ENCODE results near the gene GYG1. TPM values are rescaled to one million over a fixed set of nuclear protein-coding genes. Genes with fewer than 3 reads are reported as not detected.
A peak's percentile ranks its signal among the peaks of the same experiment; 100 is the strongest.

Gene GYG1
- total and polyA plus RNA-seq, 4 donors = 27.1 to 54.3 (median 51.2) TPM

DNA sequence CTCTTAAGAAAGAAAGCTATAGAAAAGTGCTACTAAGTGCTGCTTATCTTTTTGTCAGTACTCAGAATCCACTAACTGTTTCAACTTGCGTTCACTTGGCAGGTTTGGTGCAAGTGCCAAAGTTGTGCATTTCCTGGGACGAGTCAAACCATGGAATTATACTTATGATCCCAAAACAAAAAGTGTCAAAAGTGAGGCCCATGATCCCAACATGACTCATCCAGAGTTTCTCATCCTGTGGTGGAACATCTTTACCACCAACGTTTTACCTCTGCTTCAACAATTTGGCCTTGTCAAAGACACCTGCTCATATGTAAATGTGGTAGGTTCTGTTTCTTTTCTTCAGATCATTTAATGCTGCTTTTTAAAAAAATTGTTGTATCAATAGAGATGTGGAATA, 32.6 kb downstream of the GYG1 start:
- 89% methylated on average over 2 of the region's 3 CpGs for WGBS (ENCODE audit: insufficient coverage)
- Histone ChIP-seq H3K27ac (ENCODE audit: low read depth, low read length) (no peak overlapping the region), H3K4me1 (ENCODE audit: control insufficient read depth, insufficient read depth, low read length) (peaks cover 6% of the 10 kb centered on the region), H3K9me3 (ENCODE audit: control insufficient read depth, insufficient read depth, low read length) (peaks cover 5% of the 10 kb centered on the region), H3K4me3 (ENCODE audit: low read depth, low read length) (no peak overlapping the region), H3K27me3 (ENCODE audit: control insufficient read depth, insufficient read depth, low read length) (no peaks in the 10 kb centered on the region), H3K36me3 (ENCODE audit: control insufficient read depth, insufficient read depth, low read length) (peaks cover 11% of the 10 kb centered on the region)
- DNase-seq (ENCODE audit: low read depth in 4 of 6, low spot score in 6 of 6) = no peak

DNA sequence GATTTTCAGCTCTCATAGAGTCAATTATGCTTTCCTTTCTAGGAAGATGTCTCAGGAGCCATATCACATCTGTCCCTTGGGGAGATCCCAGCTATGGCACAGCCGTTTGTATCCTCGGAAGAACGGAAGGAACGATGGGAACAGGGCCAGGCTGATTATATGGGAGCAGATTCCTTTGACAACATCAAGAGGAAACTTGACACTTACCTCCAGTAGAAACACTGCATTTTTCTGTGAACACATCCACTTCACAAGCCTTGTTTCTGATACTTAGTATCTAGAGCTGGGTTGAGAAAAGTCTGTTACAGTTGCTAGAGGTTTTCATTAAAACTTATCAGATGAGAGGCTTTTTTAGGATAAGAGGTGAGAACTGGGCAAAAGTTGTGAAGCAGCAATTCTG, 35.4 kb downstream of the GYG1 start:
- Histone ChIP-seq H3K27ac (ENCODE audit: low read depth, low read length) (no peak overlapping the region), H3K27me3 (ENCODE audit: control insufficient read depth, insufficient read depth, low read length) (no peaks in the 10 kb centered on the region), H3K4me1 (ENCODE audit: control insufficient read depth, insufficient read depth, low read length) (no peaks in the 10 kb centered on the region), H3K4me3 (ENCODE audit: low read depth, low read length) (no peak overlapping the region), H3K9me3 (ENCODE audit: control insufficient read depth, insufficient read depth, low read length) (peaks cover 5% of the 10 kb centered on the region), H3K36me3 (ENCODE audit: control insufficient read depth, insufficient read depth, low read length) (peaks cover 11% of the 10 kb centered on the region)
- 30% methylated on average over 2 of the region's 4 CpGs for WGBS (ENCODE audit: insufficient coverage)
- DNase-seq (ENCODE audit: low read depth in 4 of 6, low spot score in 6 of 6) = no peak

DNA sequence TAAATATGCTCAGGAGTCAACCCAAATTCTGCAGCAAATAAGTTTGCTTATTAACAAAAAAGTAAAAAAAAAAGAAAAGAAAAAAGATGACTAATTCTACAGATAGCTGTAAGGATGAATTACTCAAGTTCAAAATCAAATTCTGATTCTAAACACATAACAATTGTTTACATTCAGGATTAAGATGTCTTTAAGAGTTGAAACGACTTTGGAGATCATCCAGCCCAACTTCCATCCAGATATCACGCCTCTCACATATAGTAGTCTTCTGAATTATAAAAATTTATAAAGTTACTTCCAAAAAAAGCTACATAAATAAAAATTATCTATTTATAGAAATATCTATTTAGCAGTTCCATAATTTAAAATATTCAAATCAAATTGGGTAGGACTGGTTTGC, 39.8 kb downstream of the GYG1 start:
- WGBS (ENCODE audit: insufficient coverage) = no CpG with 5 or more reads among the region's 2 CpGs
- Histone ChIP-seq H3K27ac (ENCODE audit: low read depth, low read length) (no peak overlapping the region), H3K36me3 (ENCODE audit: control insufficient read depth, insufficient read depth, low read length) (peaks cover 16% of the 10 kb centered on the region), H3K9me3 (ENCODE audit: control insufficient read depth, insufficient read depth, low read length) (no peaks in the 10 kb centered on the region), H3K27me3 (ENCODE audit: control insufficient read depth, insufficient read depth, low read length) (no peaks in the 10 kb centered on the region), H3K4me3 (ENCODE audit: low read depth, low read length) (no peak overlapping the region), H3K4me1 (ENCODE audit: control insufficient read depth, insufficient read depth, low read length) (no peaks in the 10 kb centered on the region)
- no peak for DNase-seq (ENCODE audit: low read depth in 4 of 6, low spot score in 6 of 6)

DNA sequence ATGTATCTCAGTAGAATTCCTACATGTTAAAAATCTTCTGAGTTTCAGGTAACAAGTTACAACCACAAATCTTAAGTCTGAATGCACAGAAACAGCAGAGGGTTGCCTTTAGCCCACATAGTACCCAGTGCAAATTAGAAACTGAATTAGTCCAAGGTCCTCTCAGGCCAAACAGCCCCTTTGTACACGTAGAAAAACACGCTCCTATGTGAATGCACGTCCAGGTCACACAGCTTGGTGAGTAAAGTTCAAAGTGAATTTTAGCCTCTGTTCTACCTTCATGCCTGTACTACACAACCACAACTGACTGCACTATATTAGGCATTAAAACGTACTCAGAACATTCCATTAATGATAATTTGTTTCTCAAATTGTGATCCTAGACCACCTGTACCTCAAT, 46.3 kb downstream of the GYG1 start:
- no peak for DNase-seq (ENCODE audit: low read depth in 4 of 6, low spot score in 6 of 6)
- H3K27me3 ChIP-seq (ENCODE audit: control insufficient read depth, insufficient read depth, low read length) = no peaks in the 10 kb centered on the region
- peaks cover 18% of the 10 kb centered on the region for H3K36me3 ChIP-seq (ENCODE audit: control insufficient read depth, insufficient read depth, low read length)
- H3K4me3 ChIP-seq (ENCODE audit: low read depth, low read length) = no peak overlapping the region
- no peaks in the 10 kb centered on the region for H3K4me1 ChIP-seq (ENCODE audit: control insufficient read depth, insufficient read depth, low read length)
- H3K27ac ChIP-seq (ENCODE audit: low read depth, low read length) = no peak overlapping the region
- H3K9me3 ChIP-seq (ENCODE audit: control insufficient read depth, insufficient read depth, low read length) = no peaks in the 10 kb centered on the region
- WGBS (ENCODE audit: insufficient coverage) = 93% methylated on average over 3 of the region's 4 CpGs

DNA sequence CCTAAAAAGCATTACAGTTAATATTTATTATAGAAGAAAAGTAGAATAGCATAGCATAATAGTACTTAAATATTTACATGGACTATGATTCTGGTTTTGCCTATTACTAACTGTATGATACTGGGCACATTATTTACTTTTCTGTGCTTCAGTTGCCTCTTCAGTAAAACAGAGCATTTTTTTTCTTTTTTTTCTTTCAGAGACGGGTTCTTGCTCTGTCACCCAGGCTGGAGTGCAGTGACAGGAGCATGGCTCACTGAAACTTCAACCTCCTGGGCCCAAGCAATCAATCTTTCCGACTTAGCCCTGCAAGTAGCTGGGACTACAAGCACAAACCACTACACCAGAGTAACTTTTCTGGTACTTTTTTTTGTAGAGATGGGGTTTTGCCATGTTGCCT, 47.0 kb downstream of the GYG1 start:
- peaks cover 16% of the 10 kb centered on the region for H3K36me3 ChIP-seq (ENCODE audit: control insufficient read depth, insufficient read depth, low read length)
- H3K4me3 ChIP-seq (ENCODE audit: low read depth, low read length) = no peak overlapping the region
- no peaks in the 10 kb centered on the region for H3K27me3 ChIP-seq (ENCODE audit: control insufficient read depth, insufficient read depth, low read length)
- 60% methylated on average over 1 of the region's 2 CpGs for WGBS (ENCODE audit: insufficient coverage)
- peak in 1 of 6 donors; percentile 2 for DNase-seq (ENCODE audit: low read depth in 4 of 6, low spot score in 6 of 6)
- H3K9me3 ChIP-seq (ENCODE audit: control insufficient read depth, insufficient read depth, low read length) = no peaks in the 10 kb centered on the region
- no peaks in the 10 kb centered on the region for H3K4me1 ChIP-seq (ENCODE audit: control insufficient read depth, insufficient read depth, low read length)
- no peak overlapping the region for H3K27ac ChIP-seq (ENCODE audit: low read depth, low read length)

DNA sequence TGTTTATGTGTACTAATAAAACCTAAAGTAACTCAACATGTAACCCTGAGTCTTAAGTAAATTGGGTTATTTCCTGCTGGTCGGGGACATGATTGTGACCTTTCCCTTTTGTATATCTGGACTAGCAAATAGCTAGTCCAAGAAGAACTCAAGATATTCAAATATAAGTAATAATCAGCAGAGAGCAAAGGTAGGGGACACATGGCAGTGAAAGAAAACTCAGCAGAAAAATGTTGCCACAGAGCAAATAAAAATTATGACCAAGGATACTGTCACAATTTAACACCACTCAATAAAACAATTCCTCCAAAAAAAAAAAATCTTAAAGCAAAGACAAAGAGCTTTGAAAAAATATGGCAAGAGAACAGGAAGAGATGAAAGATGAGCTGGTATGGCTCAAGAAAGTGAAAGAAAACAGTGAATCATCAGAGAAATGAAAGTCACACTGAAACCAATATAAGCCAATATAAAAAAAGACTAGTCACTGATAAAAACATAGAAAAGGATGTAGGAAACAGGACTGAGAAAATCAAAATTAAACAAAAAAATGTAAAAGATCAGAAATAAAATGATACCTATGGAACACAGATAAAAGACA, 51.5 kb downstream of the GYG1 start:
- no peaks in the 10 kb centered on the region for H3K27me3 ChIP-seq (ENCODE audit: control insufficient read depth, insufficient read depth, low read length)
- H3K4me3 ChIP-seq (ENCODE audit: low read depth, low read length) = no peak overlapping the region
- no peak for DNase-seq (ENCODE audit: low read depth in 4 of 6, low spot score in 6 of 6)
- no peaks in the 10 kb centered on the region for H3K9me3 ChIP-seq (ENCODE audit: control insufficient read depth, insufficient read depth, low read length)
- H3K36me3 ChIP-seq (ENCODE audit: control insufficient read depth, insufficient read depth, low read length) = peaks cover 5% of the 10 kb centered on the region
- no peaks in the 10 kb centered on the region for H3K4me1 ChIP-seq (ENCODE audit: control insufficient read depth, insufficient read depth, low read length)
- no peak overlapping the region for H3K27ac ChIP-seq (ENCODE audit: low read depth, low read length)
- no CpG with 5 or more reads among the region's 1 CpG for WGBS (ENCODE audit: insufficient coverage)

DNA sequence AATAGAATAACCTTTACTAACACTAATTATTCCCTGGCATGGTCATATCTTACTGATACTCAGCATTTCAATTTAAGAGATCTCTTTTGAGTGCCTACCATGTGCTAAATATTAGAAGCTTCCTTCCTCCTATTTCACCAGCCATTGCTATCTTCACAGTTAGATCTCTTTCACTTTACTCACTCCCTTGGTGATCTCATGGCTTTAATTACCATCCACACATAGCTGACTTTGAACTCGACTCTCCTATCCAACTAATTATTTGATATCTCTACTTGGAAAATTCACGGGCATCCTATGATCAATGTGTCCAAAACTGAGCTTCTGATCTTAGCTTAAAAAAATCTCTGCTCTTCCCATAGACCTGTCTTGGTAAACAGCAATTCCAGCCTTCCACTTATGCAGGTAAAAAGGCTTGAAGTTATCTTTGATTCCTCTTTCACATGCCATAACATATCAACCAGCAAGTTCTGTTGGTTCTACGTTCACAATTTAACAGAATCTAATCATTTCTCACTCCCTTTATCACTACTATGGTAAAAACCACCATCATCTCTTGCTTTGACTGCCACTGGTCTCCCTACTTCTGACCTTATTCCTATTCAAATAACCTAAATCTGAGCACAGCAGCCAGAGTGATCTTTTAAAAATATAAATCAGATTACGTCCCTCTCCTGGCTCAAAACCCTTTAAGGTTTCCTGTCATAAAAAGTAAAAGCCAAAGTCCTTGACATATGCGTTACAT, 53.2 kb downstream of the GYG1 start:
- H3K27me3 ChIP-seq (ENCODE audit: control insufficient read depth, insufficient read depth, low read length) = no peaks in the 10 kb centered on the region
- no peak overlapping the region for H3K27ac ChIP-seq (ENCODE audit: low read depth, low read length)
- no peak overlapping the region for H3K4me3 ChIP-seq (ENCODE audit: low read depth, low read length)
- H3K36me3 ChIP-seq (ENCODE audit: control insufficient read depth, insufficient read depth, low read length) = no peaks in the 10 kb centered on the region
- no peaks in the 10 kb centered on the region for H3K4me1 ChIP-seq (ENCODE audit: control insufficient read depth, insufficient read depth, low read length)
- DNase-seq (ENCODE audit: low read depth in 4 of 6, low spot score in 6 of 6) = no peak
- H3K9me3 ChIP-seq (ENCODE audit: control insufficient read depth, insufficient read depth, low read length) = no peaks in the 10 kb centered on the region
- WGBS (ENCODE audit: insufficient coverage) = 86% methylated on average over 5 of the region's 5 CpGs

DNA sequence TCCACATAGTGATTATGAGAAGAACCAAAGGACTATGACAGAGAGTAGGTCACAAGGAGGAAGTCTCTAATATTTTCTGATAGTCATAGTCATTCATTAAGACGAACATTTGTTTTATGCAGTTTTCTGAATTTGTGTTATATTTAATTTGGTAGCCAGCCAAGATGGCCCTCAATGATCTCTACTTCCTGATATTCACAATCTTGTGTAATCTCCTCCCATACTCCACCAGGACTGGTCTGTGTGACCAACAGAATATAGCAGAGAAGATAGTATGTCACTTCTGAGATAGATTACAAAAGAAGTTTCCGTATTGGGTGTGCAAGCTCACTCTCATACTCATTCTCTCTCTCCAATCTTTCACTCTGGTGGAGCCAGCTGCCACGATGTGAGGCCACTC, 64.2 kb downstream of the GYG1 start:
- no peak overlapping the region for H3K27ac ChIP-seq (ENCODE audit: low read depth, low read length)
- no peaks in the 10 kb centered on the region for H3K4me1 ChIP-seq (ENCODE audit: control insufficient read depth, insufficient read depth, low read length)
- no peaks in the 10 kb centered on the region for H3K9me3 ChIP-seq (ENCODE audit: control insufficient read depth, insufficient read depth, low read length)
- no peak overlapping the region for H3K4me3 ChIP-seq (ENCODE audit: low read depth, low read length)
- no CpG with 5 or more reads among the region's 3 CpGs for WGBS (ENCODE audit: insufficient coverage)
- no peaks in the 10 kb centered on the region for H3K27me3 ChIP-seq (ENCODE audit: control insufficient read depth, insufficient read depth, low read length)
- no peak for DNase-seq (ENCODE audit: low read depth in 4 of 6, low spot score in 6 of 6)
- peaks cover 30% of the 10 kb centered on the region for H3K36me3 ChIP-seq (ENCODE audit: control insufficient read depth, insufficient read depth, low read length)

DNA sequence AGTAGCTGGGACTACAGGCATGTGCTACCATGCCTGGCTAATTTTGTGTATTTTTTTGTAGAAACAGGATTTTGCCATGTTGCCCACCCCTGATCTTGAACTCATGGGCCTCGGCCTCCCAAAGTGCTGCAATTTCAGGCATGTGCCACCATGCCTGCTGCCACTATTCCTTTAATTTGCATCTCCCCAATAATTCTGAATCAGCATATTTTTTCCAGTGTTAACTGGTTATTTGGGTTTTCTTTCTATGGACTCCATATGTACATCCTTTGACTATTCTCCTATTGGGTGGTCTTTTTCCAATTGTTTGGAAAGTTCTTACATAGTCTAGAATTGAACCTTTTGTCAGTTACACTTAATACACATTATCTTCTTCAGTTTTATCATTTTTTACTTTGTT, 66.9 kb downstream of the GYG1 start:
- H3K27ac ChIP-seq (ENCODE audit: low read depth, low read length) = no peak overlapping the region
- H3K27me3 ChIP-seq (ENCODE audit: control insufficient read depth, insufficient read depth, low read length) = no peaks in the 10 kb centered on the region
- no peaks in the 10 kb centered on the region for H3K4me1 ChIP-seq (ENCODE audit: control insufficient read depth, insufficient read depth, low read length)
- no peak for DNase-seq (ENCODE audit: low read depth in 4 of 6, low spot score in 6 of 6)
- H3K4me3 ChIP-seq (ENCODE audit: low read depth, low read length) = no peak overlapping the region
- H3K36me3 ChIP-seq (ENCODE audit: control insufficient read depth, insufficient read depth, low read length) = peaks cover 25% of the 10 kb centered on the region
- H3K9me3 ChIP-seq (ENCODE audit: control insufficient read depth, insufficient read depth, low read length) = no peaks in the 10 kb centered on the region
- no CpG with 5 or more reads among the region's 1 CpG for WGBS (ENCODE audit: insufficient coverage)

DNA sequence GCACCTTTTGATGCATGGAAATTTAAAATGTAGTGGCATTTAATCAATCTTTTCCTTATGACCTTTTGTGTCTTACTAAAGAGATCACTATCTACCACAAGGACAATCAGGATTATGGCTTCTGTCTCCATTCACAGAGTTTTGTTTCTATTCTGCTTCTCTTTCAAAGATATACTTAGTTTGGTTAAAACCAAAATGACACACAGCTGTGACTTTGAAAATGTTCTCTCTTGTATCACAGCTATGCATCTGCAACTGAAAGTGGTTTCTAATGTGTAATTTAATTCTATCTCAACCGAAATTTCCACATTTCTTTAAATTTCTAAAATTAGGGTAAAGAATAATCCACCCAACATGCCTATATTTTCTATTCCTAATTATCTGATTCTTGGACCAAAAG, 67.3 kb downstream of the GYG1 start:
- WGBS (ENCODE audit: insufficient coverage) = no CpG with 5 or more reads among the region's 1 CpG
- Histone ChIP-seq H3K4me3 (ENCODE audit: low read depth, low read length) (no peak overlapping the region), H3K27me3 (ENCODE audit: control insufficient read depth, insufficient read depth, low read length) (no peaks in the 10 kb centered on the region), H3K27ac (ENCODE audit: low read depth, low read length) (no peak overlapping the region), H3K9me3 (ENCODE audit: control insufficient read depth, insufficient read depth, low read length) (no peaks in the 10 kb centered on the region), H3K36me3 (ENCODE audit: control insufficient read depth, insufficient read depth, low read length) (peaks cover 21% of the 10 kb centered on the region), H3K4me1 (ENCODE audit: control insufficient read depth, insufficient read depth, low read length) (no peaks in the 10 kb centered on the region)
- DNase-seq (ENCODE audit: low read depth in 4 of 6, low spot score in 6 of 6) = no peak

Data from spinal cord (tissue), 10 donors.